Astrocyte of the spinal cord (primary cell): ENCODE data around the gene SP140L.
A peak's percentile ranks its signal among the peaks of the same experiment; 100 is the strongest.

Source experiments
- DNase-seq: peaks from one replicate; pipeline ENCODE4 v3.0.0; 2011; ENCODE audit warnings: low read depth, low spot score
- H3K4me3 ChIP-seq: 2 replicates; pipeline ENCODE4 v1.5.1; 2011; ENCODE audit warnings: low read depth, mild to moderate bottlenecking, low read length, moderate library complexity
- in situ Hi-C: cut with HindIII; loops from 2 replicates; pipeline ENCODE4 v1.10.0; 2017; ENCODE audit warnings: low sequenced_read_pairs
- TF ChIP-seq, protein P1 (sequence below): IDR thresholded peaks from 2 replicates; pipeline ENCODE4 v1.5.1; 2012; ENCODE audit warnings: low read depth, mild to moderate bottlenecking, low read length, inconsistent platforms

The SP140L gene

DNA sequence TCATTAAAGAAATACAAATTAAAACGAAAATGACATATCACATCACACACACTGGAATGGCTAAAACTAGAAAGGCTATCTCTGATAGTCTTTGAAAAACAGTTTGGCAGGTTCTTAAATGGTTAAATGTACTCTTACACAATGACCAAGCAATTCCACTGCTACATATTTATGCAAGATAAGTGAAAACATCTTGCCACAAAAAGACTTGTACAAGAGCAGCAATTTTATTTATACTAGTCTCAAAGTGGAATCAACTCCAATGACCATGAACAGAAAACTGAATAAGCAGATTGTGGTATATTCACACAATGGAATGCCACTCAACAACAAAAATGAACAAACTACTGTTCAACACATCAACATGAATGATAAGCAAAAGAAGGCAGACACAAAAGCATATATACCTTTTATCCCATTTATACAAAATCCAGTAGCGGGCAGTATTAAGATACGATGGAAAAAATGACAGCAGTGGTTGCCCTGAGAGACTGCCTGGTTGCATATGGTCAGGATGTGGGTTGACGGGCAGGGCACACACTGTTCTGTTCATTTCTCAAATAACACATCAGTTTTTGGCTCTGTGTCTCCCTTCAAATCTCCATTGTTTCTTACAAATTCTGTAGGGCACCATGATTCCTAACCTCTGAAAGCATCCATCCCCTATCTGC lies 114.4 kb downstream of the SP140L start:
- DNase-seq: peak; percentile 49
- no peak overlapping the region for H3K4me3 ChIP-seq
- in situ Hi-C loops: no loop called here
- TF ChIP-seq, protein P1, sequence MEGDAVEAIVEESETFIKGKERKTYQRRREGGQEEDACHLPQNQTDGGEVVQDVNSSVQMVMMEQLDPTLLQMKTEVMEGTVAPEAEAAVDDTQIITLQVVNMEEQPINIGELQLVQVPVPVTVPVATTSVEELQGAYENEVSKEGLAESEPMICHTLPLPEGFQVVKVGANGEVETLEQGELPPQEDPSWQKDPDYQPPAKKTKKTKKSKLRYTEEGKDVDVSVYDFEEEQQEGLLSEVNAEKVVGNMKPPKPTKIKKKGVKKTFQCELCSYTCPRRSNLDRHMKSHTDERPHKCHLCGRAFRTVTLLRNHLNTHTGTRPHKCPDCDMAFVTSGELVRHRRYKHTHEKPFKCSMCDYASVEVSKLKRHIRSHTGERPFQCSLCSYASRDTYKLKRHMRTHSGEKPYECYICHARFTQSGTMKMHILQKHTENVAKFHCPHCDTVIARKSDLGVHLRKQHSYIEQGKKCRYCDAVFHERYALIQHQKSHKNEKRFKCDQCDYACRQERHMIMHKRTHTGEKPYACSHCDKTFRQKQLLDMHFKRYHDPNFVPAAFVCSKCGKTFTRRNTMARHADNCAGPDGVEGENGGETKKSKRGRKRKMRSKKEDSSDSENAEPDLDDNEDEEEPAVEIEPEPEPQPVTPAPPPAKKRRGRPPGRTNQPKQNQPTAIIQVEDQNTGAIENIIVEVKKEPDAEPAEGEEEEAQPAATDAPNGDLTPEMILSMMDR: no peak

DNA sequence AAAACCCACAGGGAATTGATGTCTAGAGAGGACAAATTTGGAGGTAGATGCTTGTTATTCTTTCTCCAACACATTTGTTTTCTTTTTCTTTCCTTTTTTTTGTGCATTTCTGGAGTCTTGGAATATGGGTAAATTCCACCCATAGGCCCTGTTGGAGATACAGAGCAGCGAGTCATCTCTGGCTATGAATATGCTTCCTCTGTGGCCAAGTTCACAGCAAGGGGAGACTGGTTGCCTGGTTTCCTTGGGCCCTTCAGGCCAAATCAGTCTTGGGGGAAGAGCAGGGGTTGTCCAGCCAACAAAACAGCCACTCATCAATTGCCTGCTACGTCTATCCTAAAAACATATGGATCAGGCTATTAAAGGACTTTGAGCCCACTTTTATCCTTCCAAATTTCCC lies 116.5 kb downstream of the SP140L start:
- no peak overlapping the region for H3K4me3 ChIP-seq
- peak; percentile 62 for DNase-seq
- TF ChIP-seq, protein P1: no peak
- in situ Hi-C loops: no loop called here

GRCh38 chr2:230444832-230445231 lies 117.8 kb downstream of the SP140L start:
- in situ Hi-C loops: no loop called here
- no peak for DNase-seq
- H3K4me3 ChIP-seq: no peak overlapping the region
- TF ChIP-seq, protein P1: no peak

- in situ Hi-C loops: no loop called here
- H3K4me3 ChIP-seq: no peak overlapping the region
- no peak for DNase-seq
- TF ChIP-seq, protein P1: no peak
These were observed 120.0 kb downstream of the SP140L start for GRCh38 chr2:230447036-230447435.

DNA sequence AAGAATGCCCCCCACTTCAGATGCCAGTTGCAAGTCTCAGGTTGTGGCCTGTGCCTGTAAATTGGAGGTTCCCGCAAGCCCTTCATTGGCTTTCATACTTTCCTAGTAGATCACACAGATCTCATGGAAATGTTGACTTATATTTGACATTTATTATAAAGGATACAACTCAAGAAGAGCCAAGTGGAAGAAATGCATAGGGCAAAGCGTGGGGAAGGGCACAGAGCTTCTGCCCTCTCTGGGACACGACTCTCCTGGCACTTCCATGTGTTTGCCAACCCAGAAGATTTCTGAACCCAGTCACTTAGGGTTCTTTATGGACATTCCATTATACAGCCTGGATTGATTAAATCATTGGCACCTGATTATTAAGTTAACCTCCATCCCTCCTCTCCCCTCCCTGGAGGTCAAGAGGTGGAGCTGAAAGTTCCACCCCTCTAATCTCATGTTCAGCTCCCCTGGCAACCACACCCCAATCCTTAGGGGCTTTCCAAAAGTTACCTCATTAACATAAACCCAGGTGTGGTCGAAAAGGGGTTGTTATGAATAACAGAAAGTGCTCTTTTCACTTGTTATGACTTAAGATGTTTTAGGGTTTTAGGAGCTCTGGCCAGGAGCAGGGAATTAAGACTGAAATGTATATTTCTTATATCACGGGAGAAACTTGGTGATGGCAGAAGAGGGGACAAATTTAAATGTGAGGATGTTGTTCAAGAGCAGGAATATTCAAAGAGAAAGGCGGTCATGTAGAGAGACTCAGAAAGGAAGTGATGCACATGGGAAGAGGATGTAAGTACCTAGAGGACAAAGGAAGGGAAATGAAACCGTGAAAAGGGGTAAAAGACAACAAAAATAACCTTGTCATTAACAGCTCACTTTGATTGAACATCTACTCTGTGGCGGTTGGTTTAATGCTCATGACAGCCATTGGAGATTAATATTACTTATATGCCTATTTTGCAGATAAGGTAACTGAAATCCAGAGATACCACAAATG lies 120.8 kb downstream of the SP140L start:
- H3K4me3 ChIP-seq: no peak overlapping the region
- TF ChIP-seq, protein P1: no peak
- in situ Hi-C loops: no loop called here
- DNase-seq: no peak

GRCh38 chr2:230449901-230450467 lies 123.0 kb downstream of the SP140L start:
- TF ChIP-seq, protein P1: no peak
- H3K4me3 ChIP-seq: no peak overlapping the region
- in situ Hi-C loops: no loop called here
- DNase-seq: no peak
